Measurements from ENCODE around the gene UBE2I. TPM values are rescaled to one million over a fixed set of nuclear protein-coding genes. Genes with fewer than 3 reads are reported as not detected.

Gene UBE2I
- total RNA-seq, 1 experiment from 2014 or later: 212 TPM

DNA sequence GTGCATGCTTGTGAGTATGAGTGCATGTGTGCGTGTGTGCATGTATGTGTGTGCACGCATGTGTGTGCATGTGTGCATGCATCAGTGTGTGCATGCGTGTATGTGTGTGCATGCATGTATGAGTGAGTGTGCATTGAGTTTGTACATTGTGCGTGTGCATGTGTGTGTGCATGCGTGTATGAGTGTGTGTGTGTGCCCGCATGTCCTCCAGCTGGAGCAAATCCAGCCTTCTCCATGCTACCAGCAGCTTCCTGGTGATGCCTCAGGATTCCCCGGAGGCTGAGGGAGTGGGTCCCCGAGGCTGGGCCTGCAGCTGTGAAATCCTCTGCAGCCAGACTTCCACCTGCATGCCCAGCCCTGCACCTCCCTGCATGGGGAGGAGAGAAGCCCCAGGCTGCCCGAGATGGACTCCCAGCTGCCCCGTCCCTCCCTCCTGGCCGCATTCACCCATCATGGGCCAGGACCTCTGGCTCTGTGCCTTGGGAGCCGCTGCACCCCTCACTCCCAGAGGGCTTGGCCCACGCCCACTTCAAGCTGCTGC, 44.3 kb upstream of the UBE2I start:
- TF ChIP-seq SP1 (IDR thresholded peaks at IDR 0.05; ENCODE audit: low read depth) (no peak), FOSL1 (IDR thresholded peaks at IDR 0.05; ENCODE audit: low read depth) (no peak), JUND (IDR thresholded peaks at IDR 0.05) (no peak), CEBPB (IDR thresholded peaks at IDR 0.05; ENCODE audit: low read depth) (no peak), EZH2phosphoT487 (IDR thresholded peaks at IDR 0.05; ENCODE audit: borderline replicate concordance) (no peak), ZFX (IDR thresholded peaks at IDR 0.05) (no peak), SIN3A (IDR thresholded peaks at IDR 0.05; ENCODE audit: low read depth) (no peak), EZH2 (IDR thresholded peaks at IDR 0.05) (no peak), EGR1 (IDR thresholded peaks at IDR 0.05; ENCODE audit: low read depth) (no peak), CBX3 (IDR thresholded peaks at IDR 0.05; ENCODE audit: low read depth) (no peak), YY1 (IDR thresholded peaks at IDR 0.05; ENCODE audit: extremely low read depth, insufficient replicate concordance, low read depth, low read length) (no peak), POLR2AphosphoS5 (IDR thresholded peaks at IDR 0.05; ENCODE audit: low read depth, low read length) (no peak), ZNF274 (IDR thresholded peaks at IDR 0.05; ENCODE audit: low read depth, low read length) (no peak), SRF (IDR thresholded peaks at IDR 0.05; ENCODE audit: low read depth) (no peak), TCF7L2 (IDR thresholded peaks at IDR 0.05; ENCODE audit: borderline replicate concordance, extremely low read depth, insufficient read depth, insufficient read length) (no peak), RAD21 (IDR thresholded peaks at IDR 0.05; ENCODE audit: low read depth) (no peak)
- TF ChIP-seq, protein P1, sequence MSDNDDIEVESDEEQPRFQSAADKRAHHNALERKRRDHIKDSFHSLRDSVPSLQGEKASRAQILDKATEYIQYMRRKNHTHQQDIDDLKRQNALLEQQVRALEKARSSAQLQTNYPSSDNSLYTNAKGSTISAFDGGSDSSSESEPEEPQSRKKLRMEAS (IDR thresholded peaks at IDR 0.05): no peak
- TF ChIP-seq, protein P2, sequence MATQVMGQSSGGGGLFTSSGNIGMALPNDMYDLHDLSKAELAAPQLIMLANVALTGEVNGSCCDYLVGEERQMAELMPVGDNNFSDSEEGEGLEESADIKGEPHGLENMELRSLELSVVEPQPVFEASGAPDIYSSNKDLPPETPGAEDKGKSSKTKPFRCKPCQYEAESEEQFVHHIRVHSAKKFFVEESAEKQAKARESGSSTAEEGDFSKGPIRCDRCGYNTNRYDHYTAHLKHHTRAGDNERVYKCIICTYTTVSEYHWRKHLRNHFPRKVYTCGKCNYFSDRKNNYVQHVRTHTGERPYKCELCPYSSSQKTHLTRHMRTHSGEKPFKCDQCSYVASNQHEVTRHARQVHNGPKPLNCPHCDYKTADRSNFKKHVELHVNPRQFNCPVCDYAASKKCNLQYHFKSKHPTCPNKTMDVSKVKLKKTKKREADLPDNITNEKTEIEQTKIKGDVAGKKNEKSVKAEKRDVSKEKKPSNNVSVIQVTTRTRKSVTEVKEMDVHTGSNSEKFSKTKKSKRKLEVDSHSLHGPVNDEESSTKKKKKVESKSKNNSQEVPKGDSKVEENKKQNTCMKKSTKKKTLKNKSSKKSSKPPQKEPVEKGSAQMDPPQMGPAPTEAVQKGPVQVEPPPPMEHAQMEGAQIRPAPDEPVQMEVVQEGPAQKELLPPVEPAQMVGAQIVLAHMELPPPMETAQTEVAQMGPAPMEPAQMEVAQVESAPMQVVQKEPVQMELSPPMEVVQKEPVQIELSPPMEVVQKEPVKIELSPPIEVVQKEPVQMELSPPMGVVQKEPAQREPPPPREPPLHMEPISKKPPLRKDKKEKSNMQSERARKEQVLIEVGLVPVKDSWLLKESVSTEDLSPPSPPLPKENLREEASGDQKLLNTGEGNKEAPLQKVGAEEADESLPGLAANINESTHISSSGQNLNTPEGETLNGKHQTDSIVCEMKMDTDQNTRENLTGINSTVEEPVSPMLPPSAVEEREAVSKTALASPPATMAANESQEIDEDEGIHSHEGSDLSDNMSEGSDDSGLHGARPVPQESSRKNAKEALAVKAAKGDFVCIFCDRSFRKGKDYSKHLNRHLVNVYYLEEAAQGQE (IDR thresholded peaks at IDR 0.05; ENCODE audit: low read depth): no peak
- TF ChIP-seq, protein P3, sequence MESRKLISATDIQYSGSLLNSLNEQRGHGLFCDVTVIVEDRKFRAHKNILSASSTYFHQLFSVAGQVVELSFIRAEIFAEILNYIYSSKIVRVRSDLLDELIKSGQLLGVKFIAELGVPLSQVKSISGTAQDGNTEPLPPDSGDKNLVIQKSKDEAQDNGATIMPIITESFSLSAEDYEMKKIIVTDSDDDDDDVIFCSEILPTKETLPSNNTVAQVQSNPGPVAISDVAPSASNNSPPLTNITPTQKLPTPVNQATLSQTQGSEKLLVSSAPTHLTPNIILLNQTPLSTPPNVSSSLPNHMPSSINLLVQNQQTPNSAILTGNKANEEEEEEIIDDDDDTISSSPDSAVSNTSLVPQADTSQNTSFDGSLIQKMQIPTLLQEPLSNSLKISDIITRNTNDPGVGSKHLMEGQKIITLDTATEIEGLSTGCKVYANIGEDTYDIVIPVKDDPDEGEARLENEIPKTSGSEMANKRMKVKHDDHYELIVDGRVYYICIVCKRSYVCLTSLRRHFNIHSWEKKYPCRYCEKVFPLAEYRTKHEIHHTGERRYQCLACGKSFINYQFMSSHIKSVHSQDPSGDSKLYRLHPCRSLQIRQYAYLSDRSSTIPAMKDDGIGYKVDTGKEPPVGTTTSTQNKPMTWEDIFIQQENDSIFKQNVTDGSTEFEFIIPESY (IDR thresholded peaks at IDR 0.05; ENCODE audit: extremely low read depth, insufficient replicate concordance, low read length): no peak
- TF ChIP-seq, protein P4, sequence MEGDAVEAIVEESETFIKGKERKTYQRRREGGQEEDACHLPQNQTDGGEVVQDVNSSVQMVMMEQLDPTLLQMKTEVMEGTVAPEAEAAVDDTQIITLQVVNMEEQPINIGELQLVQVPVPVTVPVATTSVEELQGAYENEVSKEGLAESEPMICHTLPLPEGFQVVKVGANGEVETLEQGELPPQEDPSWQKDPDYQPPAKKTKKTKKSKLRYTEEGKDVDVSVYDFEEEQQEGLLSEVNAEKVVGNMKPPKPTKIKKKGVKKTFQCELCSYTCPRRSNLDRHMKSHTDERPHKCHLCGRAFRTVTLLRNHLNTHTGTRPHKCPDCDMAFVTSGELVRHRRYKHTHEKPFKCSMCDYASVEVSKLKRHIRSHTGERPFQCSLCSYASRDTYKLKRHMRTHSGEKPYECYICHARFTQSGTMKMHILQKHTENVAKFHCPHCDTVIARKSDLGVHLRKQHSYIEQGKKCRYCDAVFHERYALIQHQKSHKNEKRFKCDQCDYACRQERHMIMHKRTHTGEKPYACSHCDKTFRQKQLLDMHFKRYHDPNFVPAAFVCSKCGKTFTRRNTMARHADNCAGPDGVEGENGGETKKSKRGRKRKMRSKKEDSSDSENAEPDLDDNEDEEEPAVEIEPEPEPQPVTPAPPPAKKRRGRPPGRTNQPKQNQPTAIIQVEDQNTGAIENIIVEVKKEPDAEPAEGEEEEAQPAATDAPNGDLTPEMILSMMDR (IDR thresholded peaks at IDR 0.05 in 2 of 3, conservative IDR thresholded peaks at IDR 0.05 in 1 of 3; ENCODE audit: borderline replicate concordance in 1 of 3, insufficient read depth in 1 of 3, low read depth in 2 of 3, low read length in 2 of 3): no peak
- no peak overlapping the region for H3K4me2 ChIP-seq (ENCODE audit: low read length)
- H3K9me3 ChIP-seq (ENCODE audit: control insufficient read depth in 1 of 2, insufficient read depth in 1 of 2, low read depth in 1 of 2, low read length in 2 of 2): no peaks in the 10 kb centered on the region; a peak in 1 of 4 replicates
- no peak overlapping the region for H3K4me3 ChIP-seq (replicated peaks in 1 of 2; ENCODE audit: low read depth in 1 of 2, low read length in 2 of 2)
- ChIA-PET CTCF (no interaction called here), RAD21 (ENCODE audit: low non-redundant PET in 1 of 2, low total read pairs in 2 of 2, uncharacterized antibody in 2 of 2, unreplicated experiment in 2 of 2) (no interaction called here), POLR2A (no interaction called here)
- no peak overlapping the region for H3K27ac ChIP-seq (ENCODE audit: low read depth, low read length)
- no peaks in the 10 kb centered on the region for H4K20me1 ChIP-seq (ENCODE audit: insufficient read depth)
- no peak overlapping the region for H3K9ac ChIP-seq (ENCODE audit: low read length)
- no TSS peak for BruUV-seq (replicated peaks)
- H3K4me1 ChIP-seq (ENCODE audit: control insufficient read depth in 1 of 2, insufficient read depth in 2 of 2, low read length in 2 of 2): peaks cover 4 to 5% of the 10 kb centered on the region in 2 experiments; a peak in 3 of 4 replicates
- H3K79me2 ChIP-seq (ENCODE audit: insufficient read depth, low read length): no peaks in the 10 kb centered on the region
- no peaks in the 10 kb centered on the region for H3K9me2 ChIP-seq (ENCODE audit: insufficient read depth)
- no peak overlapping the region for H2AFZ ChIP-seq (ENCODE audit: low read depth, low read length, poor library complexity, severe bottlenecking)
- H3K36me3 ChIP-seq (ENCODE audit: control insufficient read depth in 1 of 2, insufficient read depth in 2 of 2, low read length in 2 of 2): no peaks in the 10 kb centered on the region
- DNase-seq (ENCODE audit: low read depth, low spot score) (no peak), ATAC-seq (no peak)
- intact Hi-C loops (cut with micrococcal nuclease): no loop called here
- no peaks in the 10 kb centered on the region for H3K27me3 ChIP-seq (ENCODE audit: insufficient read depth, low read length)

All from HCT116 (cell line).